ENCODE data around the gene CD180.

CD180 gene

DNA sequence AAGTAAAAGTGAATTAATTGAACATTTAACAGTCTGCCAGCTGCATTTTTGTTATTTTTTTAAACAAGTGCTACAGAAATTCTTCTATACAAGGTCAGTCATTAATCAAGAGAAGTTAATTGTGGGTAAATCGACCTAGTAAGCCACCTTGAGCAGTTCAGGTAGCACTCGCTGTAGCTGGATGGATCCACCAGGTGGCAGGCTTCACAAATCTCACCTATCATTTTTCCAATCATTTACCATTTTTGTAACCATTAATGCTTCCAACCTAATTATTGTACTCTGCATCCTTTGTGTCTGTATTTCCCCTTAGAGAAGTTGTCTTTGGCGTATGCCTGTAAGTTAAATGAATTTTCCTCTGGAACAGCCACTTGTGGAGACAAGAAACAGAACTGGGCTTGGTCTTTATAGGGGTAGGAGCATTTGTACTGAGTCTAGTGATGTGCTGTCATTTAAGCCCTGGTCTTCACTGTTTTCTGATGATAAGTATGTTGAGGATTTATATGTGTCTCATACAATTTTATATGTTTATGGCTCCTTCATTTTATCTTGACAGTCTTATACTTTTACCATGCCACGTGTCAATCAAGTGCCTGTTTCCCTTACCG, 39.5 kb downstream of the CD180 start:
- no peaks in the 10 kb centered on the region for H3K79me2 ChIP-seq (ENCODE audit: control insufficient read depth, low read length)
- H3K36me3 ChIP-seq (ENCODE audit: control insufficient read depth, low read length): no peaks in the 10 kb centered on the region
- H3K27ac ChIP-seq (ENCODE audit: low read depth, low read length): no peak overlapping the region
- peaks cover 21% of the 10 kb centered on the region for H3K4me1 ChIP-seq (ENCODE audit: control insufficient read depth, low read length)
- H3F3A ChIP-seq (ENCODE audit: control insufficient read depth, insufficient read depth): 0 out of 2 replicates have a peak, but pooled peaks cover 3% of the 10 kb centered on the region
- no peak overlapping the region for H3K4me3 ChIP-seq (ENCODE audit: low read length)
- H3K4me2 ChIP-seq (ENCODE audit: low read length): no peak overlapping the region
- H3K27me3 ChIP-seq (ENCODE audit: control insufficient read depth, low read length): peaks cover 3% of the 10 kb centered on the region; the same call in 1 of the 2 replicates
- TF ChIP-seq EZH2phosphoT487 (IDR thresholded peaks at IDR 0.05; ENCODE audit: borderline replicate concordance, low read length): no peak
- TF ChIP-seq, protein P1, sequence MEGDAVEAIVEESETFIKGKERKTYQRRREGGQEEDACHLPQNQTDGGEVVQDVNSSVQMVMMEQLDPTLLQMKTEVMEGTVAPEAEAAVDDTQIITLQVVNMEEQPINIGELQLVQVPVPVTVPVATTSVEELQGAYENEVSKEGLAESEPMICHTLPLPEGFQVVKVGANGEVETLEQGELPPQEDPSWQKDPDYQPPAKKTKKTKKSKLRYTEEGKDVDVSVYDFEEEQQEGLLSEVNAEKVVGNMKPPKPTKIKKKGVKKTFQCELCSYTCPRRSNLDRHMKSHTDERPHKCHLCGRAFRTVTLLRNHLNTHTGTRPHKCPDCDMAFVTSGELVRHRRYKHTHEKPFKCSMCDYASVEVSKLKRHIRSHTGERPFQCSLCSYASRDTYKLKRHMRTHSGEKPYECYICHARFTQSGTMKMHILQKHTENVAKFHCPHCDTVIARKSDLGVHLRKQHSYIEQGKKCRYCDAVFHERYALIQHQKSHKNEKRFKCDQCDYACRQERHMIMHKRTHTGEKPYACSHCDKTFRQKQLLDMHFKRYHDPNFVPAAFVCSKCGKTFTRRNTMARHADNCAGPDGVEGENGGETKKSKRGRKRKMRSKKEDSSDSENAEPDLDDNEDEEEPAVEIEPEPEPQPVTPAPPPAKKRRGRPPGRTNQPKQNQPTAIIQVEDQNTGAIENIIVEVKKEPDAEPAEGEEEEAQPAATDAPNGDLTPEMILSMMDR (IDR thresholded peaks at IDR 0.05; ENCODE audit: low read depth, low read length, poor library complexity, severe bottlenecking): peak; percentile 84
- no peaks in the 10 kb centered on the region for H3K9me3 ChIP-seq (ENCODE audit: control insufficient read depth, insufficient read depth, low read length)
- no peaks in the 10 kb centered on the region for H4K20me1 ChIP-seq (ENCODE audit: control insufficient read depth, insufficient read depth, low read depth, low read length)
- H3K9me2 ChIP-seq (replicated peaks; ENCODE audit: control insufficient read depth, low read length): no peaks in the 10 kb centered on the region

DNA sequence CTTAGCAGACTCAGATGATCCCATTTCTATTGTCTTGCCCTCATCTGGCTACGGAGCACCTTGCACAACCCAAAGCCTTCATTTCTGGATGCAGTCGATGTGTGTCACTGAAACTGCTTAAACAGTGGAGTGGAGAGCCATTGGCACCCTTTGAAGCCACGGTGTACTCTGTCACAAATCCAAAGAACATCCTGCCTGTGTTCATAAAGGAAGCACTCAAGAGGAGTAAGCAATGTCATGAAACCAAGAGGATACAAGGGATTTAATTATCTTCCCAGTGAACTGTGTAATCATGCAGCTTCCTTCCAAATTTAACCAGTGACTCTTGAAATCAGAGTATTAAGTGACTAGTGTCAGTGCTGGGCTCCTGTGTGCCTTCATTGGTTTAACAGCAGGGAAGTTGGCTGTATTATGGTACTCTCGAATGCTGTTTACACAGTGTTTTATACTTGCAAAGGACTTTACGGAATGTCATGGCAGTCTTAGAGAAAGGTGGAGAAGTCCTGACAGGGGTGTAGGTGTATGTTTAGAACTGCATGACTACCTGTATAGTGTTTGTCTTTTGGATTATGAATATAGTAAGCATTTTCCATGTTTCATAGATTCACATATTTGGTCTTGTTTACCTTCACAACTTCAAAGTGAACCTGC, 41.9 kb downstream of the CD180 start:
- H3K27me3 ChIP-seq (ENCODE audit: control insufficient read depth, low read length): peaks cover 3% of the 10 kb centered on the region; the same call in 1 of the 2 replicates
- TF ChIP-seq EZH2phosphoT487 (IDR thresholded peaks at IDR 0.05; ENCODE audit: borderline replicate concordance, low read length): no peak
- TF ChIP-seq, protein P1 (IDR thresholded peaks at IDR 0.05; ENCODE audit: low read depth, low read length, poor library complexity, severe bottlenecking): no peak
- H3K36me3 ChIP-seq (ENCODE audit: control insufficient read depth, low read length): no peaks in the 10 kb centered on the region
- H3K4me1 ChIP-seq (ENCODE audit: control insufficient read depth, low read length): no peaks in the 10 kb centered on the region
- H3K9me2 ChIP-seq (replicated peaks; ENCODE audit: control insufficient read depth, low read length): no peaks in the 10 kb centered on the region
- no peak overlapping the region for H3K4me3 ChIP-seq (ENCODE audit: low read length)
- no peaks in the 10 kb centered on the region for H3F3A ChIP-seq (ENCODE audit: control insufficient read depth, insufficient read depth)
- H3K79me2 ChIP-seq (ENCODE audit: control insufficient read depth, low read length): no peaks in the 10 kb centered on the region
- no peaks in the 10 kb centered on the region for H3K9me3 ChIP-seq (ENCODE audit: control insufficient read depth, insufficient read depth, low read length)
- no peaks in the 10 kb centered on the region for H4K20me1 ChIP-seq (ENCODE audit: control insufficient read depth, insufficient read depth, low read depth, low read length)
- H3K27ac ChIP-seq (ENCODE audit: low read depth, low read length): no peak overlapping the region
- H3K4me2 ChIP-seq (ENCODE audit: low read length): no peak overlapping the region

DNA sequence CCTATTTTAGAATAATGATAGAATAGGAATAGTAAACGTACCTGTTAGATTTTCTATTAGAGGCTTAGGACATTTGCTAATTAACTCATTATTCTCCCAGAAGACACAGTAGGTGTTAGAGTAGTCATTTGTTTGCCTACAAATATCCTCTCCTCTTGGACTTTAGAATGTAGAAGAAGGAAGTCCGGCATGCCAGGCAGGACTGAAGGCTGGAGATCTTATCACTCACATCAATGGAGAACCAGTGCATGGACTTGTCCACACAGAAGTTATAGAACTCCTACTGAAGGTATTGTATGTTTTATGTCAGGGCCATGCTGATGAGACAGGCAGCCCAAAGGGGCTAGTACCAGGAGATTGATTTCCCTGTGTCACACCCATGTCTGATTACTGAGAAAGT, 43.3 kb downstream of the CD180 start:
- Histone ChIP-seq H3K4me1 (ENCODE audit: control insufficient read depth, low read length) (no peaks in the 10 kb centered on the region), H3K27ac (ENCODE audit: low read depth, low read length) (no peak overlapping the region), H3K79me2 (ENCODE audit: control insufficient read depth, low read length) (no peaks in the 10 kb centered on the region), H3K36me3 (ENCODE audit: control insufficient read depth, low read length) (no peaks in the 10 kb centered on the region), H3K4me2 (ENCODE audit: low read length) (no peak overlapping the region), H3K9me2 (replicated peaks; ENCODE audit: control insufficient read depth, low read length) (no peaks in the 10 kb centered on the region), H3K4me3 (ENCODE audit: low read length) (no peak overlapping the region), H3K27me3 (ENCODE audit: control insufficient read depth, low read length) (peaks cover 3% of the 10 kb centered on the region; the same call in 1 of the 2 replicates), H3F3A (ENCODE audit: control insufficient read depth, insufficient read depth) (no peaks in the 10 kb centered on the region), H3K9me3 (ENCODE audit: control insufficient read depth, insufficient read depth, low read length) (no peaks in the 10 kb centered on the region), H4K20me1 (ENCODE audit: control insufficient read depth, insufficient read depth, low read depth, low read length) (no peaks in the 10 kb centered on the region)
- TF ChIP-seq, protein P1 (IDR thresholded peaks at IDR 0.05; ENCODE audit: low read depth, low read length, poor library complexity, severe bottlenecking): no peak
- TF ChIP-seq EZH2phosphoT487 (IDR thresholded peaks at IDR 0.05; ENCODE audit: borderline replicate concordance, low read length): no peak

Measured in DOHH2 (cell line).